Activated CD8-positive, alpha-beta memory T cell treated with anti-CD3 and anti-CD28 coated beads for 1 hour (primary cell): ENCODE data around the gene AKAP9.
"Not testable (repeated sequence)": the region's sequence is repeated elsewhere in the genome, so short reads cannot be mapped to it uniquely, and the experiment has no call there.

Experiments
- DNase-seq, 2 donors: peaks; one replicate each; pipeline ENCODE4 v3.0.0-alpha.2; 2020; ENCODE audit warnings: low read depth in 1 of 2; ENCODE audit errors: extremely low read depth in 1 of 2

Gene AKAP9

DNA sequence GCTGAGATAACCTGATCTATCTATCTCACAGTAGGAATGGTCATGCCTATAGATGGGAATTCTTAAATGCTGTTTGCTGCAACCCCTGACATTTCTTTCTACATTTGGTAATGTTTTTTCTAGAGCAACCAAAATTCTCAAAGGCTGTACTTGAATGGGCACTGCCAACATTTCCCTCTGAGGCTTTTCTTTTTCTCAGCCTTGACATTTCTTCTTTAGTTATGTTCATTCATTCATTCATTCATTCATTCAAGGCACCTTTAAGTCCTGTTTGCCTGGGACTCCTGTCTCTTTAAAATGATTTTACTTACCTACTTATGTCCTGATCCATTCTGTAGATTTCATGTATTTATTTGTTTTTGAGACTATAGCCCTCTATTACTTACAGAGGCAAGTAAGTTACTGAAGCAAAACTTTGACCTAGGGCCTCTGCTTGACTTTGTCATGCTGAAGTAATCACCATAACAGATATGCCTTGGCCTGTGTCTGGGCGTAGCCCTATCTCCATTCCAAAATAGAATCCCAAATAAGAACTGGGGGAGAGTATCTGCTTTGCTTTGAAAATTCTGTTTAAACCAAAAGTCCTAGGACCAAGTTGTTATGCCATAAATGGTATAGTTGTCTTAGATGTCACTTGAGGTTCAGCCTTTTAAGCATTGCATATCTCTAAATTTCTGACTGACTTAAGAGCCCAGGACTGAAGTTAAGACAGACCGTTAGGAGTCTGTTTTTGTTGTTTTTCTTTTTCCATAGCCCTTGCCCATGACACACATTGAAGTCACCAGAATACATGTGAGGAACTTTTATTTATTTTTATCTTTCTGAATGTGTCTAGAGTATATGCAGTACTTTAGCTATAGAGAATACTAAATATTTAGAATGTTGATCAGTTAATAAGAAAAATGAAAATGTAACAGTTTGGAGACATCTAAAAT, 59.2 kb downstream of the AKAP9 start:
- DNase-seq: no peak

DNA sequence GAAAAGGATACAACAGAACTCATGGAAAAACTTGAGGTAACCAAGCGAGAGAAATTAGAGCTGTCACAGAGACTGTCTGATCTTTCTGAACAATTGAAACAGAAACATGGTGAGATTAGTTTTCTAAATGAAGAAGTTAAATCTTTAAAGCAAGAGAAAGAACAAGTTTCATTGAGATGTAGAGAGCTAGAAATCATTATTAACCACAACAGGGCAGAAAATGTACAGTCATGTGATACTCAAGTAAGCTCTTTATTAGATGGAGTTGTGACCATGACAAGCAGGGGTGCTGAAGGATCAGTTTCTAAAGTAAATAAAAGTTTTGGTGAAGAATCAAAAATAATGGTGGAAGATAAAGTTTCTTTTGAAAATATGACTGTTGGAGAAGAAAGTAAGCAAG, 62.1 kb downstream of the AKAP9 start:
- no peak for DNase-seq

DNA sequence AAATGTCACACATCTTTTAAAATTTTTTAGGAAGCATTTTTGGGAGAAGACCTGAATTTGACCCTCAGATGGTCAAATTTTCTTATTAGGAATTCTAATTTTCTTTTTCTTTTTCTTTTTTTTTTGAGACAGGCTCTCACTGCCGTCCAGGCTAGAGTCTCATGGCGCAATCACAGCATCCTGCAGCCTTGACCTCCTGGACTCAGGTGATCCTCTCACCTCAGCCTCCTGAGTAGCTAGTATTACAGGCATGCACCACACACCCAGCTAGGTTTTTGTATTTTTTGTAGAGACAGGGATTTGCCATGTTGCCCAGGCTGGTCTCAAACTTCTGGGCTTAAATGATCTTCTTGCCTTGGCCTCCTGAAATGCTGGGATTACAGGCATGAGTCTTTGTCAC, 65.4 kb downstream of the AKAP9 start:
- DNase-seq: no peak

DNA sequence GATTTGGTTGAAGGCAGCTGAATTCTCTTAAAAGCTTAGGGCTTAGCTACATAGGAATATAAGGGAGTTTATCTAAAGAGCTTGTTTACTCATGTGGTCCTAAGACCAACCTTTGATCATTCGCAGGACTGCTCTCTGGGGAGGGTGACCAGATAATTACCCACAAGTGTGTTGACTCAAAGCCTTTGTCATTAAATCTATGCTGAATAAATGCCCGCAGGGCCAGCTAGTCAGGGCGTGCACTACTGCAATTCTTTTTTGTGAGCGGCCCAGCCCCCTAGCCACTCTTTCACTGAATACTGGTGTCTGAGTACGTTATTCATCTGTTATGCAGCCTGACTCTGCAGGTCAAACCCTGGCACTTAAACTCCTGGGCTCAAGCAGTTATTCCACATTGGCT, 69.6 kb downstream of the AKAP9 start:
- DNase-seq: no peak

DNA sequence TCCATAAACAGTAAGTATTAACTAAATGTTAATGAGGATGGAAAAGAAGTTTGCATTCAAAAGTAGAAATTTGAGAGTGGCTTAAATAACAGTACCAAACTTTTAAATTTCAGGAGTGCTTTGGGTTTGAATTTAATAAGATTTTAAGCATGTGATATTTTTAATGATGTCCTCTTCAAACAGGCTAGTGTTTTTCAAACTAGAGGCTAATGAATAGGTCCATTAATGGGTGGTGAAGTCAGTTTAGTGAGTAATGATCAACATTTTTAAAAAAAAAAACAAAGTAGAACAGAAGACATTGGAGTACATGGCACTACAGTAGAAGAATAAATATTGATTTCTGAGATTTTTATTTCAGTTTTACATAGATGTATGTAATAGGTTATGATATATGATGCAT, 72.9 kb downstream of the AKAP9 start:
- DNase-seq: no peak

DNA sequence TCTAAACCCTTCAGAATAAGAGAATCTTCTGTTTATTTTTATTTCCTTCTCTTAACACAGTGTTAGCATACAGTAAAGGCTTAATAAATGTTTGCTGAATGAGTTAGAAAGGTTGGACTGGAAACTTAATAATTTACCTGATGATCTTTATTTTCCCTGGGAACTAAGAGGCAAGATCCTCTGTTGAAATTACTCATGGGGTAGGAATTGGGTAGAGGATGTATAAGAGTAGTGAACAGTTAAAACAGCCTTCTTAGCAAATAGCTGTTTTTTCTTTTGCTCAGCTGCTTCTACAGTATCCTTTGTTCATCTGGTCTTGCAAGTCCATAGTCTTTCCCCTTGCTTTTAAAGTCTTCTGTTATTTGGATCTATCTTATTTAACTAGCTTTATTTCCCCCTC, 80.0 kb downstream of the AKAP9 start:
- DNase-seq: no peak

DNA sequence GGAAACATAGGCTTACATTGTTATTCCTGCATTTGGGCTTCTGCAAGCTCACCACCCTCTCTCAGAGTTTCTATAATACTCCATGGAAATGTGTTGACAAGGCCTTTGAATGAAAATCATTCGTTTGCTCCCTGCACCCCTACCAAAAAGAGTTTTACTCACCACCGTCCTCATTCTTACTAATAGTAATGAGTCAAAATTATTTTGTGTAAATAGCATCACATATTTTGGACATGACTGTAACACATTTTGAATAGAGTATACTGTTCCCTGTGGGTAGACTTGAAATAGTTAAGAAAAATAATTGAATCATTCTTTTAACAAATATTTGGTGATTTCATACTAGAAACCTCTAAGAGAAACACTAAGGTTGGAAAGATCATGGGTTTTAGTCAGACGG, 84.6 kb downstream of the AKAP9 start:
- no peak for DNase-seq

DNA sequence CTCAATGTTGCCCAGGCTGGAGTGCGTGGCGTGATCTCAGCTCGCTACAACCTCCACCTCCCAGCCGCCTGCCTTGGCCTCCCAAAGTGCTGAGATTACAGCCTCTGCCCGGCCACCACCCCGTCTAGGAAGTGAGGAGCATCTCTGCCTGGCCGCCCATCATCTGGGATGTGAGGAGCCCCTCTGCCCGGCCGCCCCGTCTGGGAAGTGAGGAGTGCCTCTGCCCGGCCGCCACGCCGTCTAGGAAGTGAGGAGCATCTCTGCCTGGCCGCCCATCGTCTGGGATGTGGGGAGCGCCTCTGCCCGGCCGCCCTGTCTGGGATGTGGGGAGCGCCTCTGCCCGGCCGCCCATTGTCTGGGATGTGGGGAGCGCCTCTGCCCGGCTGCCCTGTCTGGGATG, 86.0 kb downstream of the AKAP9 start:
- not testable (repeated sequence) for DNase-seq

DNA sequence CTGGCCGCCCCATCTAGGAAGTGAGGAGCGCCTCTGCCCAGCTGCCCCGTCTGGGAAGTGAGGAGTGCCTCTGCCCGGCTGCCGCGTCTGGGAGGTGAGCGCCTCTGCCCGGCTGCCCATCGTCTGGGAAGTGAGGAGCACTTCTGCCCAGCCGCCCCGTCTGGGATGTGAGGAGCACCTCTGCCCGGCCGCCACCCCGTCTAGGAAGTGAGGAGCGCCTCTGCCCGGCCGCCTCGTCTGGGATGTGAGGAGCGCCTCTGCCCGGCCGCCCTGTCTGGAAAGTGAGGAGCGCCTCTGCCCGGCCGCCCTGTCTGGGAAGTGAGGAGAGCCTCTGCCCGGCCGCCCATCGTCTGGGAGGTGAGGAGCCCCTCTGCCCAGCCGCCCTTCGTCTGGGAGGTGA, 86.5 kb downstream of the AKAP9 start:
- DNase-seq: not testable (repeated sequence)

DNA sequence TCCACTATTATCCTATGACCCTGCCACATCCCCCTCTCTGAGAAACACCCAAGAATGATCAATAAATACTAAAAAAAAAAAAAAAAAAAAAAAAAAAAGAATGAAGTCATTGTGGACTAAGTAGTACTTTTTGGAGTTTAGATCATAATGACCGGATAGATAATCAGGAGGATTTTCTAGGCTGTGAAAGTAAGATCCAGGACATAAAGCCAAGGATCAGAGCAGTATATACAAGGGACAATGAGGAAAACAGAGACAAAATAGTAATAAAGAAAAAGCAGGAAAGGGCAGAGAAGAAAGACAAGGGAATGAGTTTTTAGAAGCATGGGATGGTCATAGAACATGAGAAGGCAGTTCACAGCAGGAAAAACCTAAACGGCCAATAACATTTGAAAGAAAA, 87.6 kb downstream of the AKAP9 start:
- no peak for DNase-seq

DNA sequence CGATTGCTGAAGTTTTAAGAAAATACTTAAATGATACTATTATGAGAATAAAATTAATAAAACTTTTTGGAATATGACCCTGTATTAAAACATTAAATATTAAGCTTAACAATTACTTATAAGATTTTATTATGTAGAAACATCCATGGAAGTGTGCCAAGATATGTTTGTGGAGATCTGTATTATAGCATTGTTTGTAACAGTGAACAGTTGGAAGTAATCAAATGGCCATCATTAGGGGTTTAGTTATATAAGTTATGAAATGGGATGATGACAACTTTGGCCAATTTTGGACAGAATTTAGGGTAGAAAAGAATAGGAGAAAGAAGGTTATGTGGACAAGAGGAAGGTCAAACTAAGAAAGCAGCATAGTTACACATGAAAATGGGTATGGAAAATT, 88.0 kb downstream of the AKAP9 start:
- no peak for DNase-seq

DNA sequence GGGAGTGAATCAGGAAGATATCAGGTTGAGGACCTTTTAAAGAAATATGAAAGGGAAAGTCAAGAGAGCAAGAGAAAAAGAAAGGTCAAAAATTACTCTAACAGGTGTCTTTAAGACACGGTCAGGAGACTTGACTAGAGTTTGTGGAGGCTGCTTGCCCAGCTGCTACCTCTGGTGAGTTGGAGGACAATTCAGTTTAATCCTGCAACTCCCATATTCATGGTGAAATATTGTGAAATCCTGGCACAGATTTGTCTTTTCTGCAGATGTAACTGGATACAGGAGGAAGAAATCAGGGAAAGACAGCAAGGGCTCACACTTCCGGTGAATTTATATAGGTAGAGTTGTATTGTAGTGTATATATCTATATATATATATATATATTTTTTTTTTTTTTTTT, 93.5 kb downstream of the AKAP9 start:
- DNase-seq: no peak

DNA sequence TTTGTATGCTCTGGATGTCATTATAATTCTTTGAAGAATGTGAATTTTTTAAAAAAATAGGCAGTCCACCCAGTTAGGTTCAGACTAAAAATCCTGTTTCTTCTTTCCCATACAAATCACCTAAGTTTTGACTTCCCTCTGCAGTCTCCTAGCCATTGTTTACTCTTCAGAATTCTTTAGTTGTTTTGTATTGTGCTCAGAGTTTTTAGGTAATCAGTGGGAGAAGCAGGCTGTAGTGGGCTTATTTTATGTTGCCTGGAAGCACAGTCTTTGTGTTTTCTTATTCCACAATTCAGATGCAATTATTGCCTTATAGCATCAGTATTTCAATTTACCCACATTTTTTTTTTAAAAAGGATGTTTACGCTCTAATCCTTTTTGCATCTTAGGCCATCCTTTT, 94.9 kb downstream of the AKAP9 start:
- no peak for DNase-seq

DNA sequence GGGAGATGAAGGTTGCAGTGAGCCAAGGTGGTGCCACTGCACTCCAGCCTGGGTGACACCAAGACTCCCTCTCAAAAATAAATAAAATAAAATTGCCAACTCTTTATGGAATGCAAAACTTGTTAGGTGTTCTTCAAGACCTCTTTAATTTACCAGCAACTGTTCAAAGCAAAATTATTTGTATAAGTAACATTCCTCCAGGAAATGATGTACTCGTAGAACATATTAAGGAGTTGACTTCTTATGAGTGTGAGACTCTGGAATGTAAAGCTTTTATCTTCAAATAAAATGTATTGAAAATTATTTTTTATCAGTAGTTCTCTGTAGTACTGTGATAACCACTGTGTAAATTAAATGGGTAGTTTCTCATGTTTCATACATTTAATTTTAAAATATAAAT, 99.2 kb downstream of the AKAP9 start:
- DNase-seq: no peak

DNA sequence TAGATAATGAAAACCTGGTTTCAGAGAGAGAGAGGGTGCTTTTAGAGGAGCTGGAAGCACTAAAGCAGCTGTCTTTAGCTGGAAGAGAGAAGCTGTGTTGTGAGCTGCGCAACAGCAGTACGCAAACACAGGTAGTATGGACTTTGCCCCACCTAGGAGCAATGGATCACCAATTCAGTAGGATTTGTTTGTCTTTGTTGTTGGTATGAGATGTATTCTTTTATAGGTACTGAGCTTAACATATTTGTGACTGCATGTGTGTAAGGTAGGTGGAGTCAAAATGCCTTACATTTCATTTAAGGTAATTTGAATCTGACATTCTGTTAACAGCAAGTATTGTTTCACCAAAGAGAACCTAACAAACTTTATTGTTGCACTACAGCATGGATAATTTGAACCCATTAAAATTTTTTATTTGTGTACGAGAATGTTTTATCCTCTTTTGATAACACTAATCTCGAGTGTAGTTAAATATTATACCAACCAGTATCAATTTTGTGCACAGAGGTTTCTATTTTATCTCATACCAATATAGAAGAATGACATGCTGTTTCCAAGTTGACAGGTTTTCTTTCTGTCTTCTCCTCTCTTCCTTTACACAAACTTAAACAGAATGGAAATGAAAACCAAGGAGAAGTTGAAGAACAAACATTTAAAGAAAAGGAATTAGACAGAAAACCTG, 101.5 kb downstream of the AKAP9 start:
- DNase-seq: no peak

DNA sequence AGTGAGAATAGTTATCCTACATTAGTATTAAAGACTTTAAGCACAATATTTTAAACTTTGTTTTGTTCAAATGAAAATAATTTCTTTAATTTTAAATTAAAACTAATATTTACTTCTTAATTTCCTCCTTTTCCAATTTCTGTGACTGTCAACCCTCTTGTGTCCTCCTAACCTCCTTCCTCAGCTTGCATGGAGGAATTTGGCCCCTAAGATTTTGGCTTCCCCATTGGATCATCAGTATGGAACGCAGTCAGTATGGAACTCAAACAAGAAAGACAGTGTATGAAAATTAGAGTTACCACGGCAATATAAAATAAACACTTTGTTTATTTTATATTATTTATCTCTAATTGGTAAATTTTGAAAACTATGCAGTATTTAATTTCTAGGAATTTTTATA, 102.4 kb downstream of the AKAP9 start:
- DNase-seq: no peak

DNA sequence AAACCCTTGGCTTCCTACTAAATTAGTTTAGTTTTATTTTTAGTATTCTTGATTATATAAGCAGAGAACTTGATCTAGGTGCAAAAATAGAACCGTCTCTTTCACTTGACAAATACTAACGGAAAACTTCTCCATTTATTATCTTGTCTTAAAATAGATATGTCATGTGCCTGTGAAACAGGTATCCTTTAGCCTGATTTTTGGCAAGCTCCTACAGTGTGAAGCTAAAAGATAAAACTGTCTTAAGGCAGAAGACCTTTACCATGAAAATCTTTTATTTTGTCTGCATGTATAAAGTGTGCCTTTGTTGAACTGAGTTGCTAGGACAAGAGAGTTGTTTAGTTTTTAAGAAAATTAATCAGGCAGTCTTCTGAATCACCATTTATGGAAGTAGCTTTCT, 103.0 kb downstream of the AKAP9 start:
- DNase-seq: no peak

DNA sequence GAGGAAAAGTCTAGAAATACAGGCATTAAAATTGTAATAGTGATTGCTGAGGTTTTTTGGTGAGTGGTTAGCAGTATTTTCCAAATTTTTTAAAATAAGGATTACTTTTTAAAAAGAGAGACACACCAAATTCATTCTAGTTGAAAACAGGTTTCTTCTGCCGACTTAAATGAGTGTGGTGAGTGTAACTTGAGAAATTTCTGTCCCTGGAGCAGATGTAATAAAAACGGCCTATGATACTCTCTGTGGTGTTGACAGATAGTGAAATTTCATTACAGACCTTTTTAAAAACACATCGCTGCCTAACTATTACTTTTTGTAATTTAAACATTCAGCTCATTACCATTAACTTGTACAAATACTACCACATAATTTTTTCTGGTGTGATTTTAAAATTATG, 103.5 kb downstream of the AKAP9 start:
- no peak for DNase-seq

DNA sequence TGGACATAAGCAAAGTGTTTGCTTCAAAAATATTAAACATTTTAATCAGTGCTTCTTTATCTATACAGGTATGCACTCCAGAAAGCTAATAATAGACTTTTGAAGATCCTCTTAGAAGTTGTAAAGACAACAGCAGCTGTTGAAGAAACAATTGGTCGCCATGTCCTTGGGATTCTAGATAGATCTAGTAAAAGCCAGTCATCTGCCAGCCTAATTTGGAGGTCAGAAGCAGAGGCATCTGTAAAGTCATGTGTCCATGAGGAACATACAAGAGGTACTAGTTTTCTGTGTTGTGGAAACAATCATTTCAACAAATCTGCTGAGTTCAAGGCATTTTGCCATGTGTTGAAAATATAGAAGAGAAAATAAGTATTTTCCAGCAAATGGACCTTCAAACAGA, 104.3 kb downstream of the AKAP9 start:
- no peak for DNase-seq

DNA sequence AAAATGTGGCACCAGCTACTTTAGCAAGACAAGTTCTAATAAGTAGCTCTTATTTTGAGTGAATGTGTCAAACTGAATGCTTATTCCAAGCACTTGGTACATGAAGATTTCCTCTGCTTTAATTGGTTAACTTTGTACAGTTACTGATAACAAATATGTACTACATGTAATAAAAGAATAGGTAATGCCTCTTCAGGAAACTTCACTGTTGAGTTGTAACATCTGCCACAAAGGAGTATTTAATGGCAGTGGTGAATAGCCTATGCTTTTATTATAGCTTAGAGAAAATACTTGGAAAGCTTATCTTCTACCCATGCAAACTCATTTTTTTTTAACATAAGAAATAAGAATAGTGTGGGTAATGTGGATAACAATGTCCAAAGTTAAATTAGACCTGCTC, 111.0 kb downstream of the AKAP9 start:
- DNase-seq: no peak

DNA sequence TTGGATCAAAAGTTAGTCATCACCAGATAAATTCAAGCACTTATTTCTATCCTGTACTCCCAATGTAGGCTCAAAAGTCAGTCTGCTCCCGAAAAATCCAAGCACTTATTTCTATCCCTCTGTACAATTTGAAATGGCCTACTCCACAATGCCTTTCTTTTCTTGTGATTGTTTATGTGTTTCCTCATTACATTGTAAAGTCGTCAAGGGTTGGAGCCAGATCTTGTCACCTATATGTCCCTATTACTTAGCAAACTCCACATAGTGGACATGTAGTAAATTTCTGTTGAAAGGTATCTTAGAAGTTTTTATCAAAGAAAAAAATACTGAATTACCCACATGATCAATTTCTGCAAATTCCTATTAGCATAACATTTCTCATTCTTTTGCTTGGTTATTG, 111.5 kb downstream of the AKAP9 start:
- DNase-seq: no peak

DNA sequence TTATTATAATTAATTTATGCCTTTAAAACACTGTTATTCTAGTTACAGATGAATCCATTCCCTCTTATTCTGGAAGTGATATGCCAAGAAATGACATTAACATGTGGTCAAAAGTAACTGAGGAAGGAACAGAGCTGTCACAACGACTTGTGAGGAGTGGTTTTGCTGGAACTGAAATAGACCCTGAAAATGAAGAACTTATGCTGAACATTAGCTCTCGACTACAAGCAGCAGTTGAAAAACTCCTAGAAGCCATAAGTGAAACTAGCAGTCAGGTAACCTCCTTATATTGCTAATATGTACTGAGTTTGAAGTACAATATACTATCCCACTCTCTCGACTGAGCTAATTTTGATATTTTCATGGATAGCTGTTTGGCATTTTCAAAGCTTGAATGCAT, 112.0 kb downstream of the AKAP9 start:
- no peak for DNase-seq
